GM21367 (cell line): ENCODE measurements around the gene ZDHHC16.

Experiments
- ATAC-seq: cut with Tn5 transposase; IDR thresholded peaks from one replicate; pipeline ENCODE4 v1.9.1; 2021; ENCODE audit not compliant: unreplicated experiment

Gene ZDHHC16

GRCh38 chr10:97506199-97506991, 60.4 kb downstream of the ZDHHC16 start:
- ATAC-seq: no peak
